ENCODE measurements around the gene PON2. TPM values are rescaled to one million over a fixed set of nuclear protein-coding genes. Genes with fewer than 3 reads are reported as not detected.

PON2 gene
- total and polyA plus RNA-seq, 2 donors (not counting 1 experiment from before 2014, with no cell fraction given) = 72.8 to 140 TPM

GRCh38 chr7:95472581-95473161 is 37.8 kb upstream of the PON2 start:
- peak; percentile 24 to 64 for DNase-seq (ENCODE audit: low read depth in 2 of 2)
- H3K27me3 ChIP-seq (ENCODE audit: control insufficient read depth, insufficient read depth, low read length) = no peaks in the 10 kb centered on the region
- no peak overlapping the region for H3K9ac ChIP-seq (ENCODE audit: insufficient read depth, low read length)
- H2AFZ ChIP-seq (ENCODE audit: low read length) = no peak overlapping the region
- H3K27ac ChIP-seq (ENCODE audit: insufficient read depth, low read length) = no peak overlapping the region
- H4K20me1 ChIP-seq (ENCODE audit: control insufficient read depth, extremely low read depth, insufficient read depth, low read length) = no peaks in the 10 kb centered on the region
- no peaks in the 10 kb centered on the region for H3K4me1 ChIP-seq (ENCODE audit: control insufficient read depth, extremely low read depth, insufficient read depth, low read length)
- H3K9me3 ChIP-seq (ENCODE audit: control insufficient read depth, insufficient read depth, low read depth, low read length) = no peaks in the 10 kb centered on the region
- H3K79me2 ChIP-seq (ENCODE audit: control insufficient read depth, insufficient read depth, low read length) = no peaks in the 10 kb centered on the region
- no peak overlapping the region for H3K4me2 ChIP-seq (ENCODE audit: extremely low read depth, insufficient read depth, low read length)
- TF ChIP-seq CTCF (conservative IDR thresholded peaks at IDR 0.05 in 1 of 2, IDR thresholded peaks at IDR 0.05 in 1 of 2; ENCODE audit: low read depth in 1 of 2, low read length in 2 of 2) (no peak), EZH2 (IDR thresholded peaks at IDR 0.05; ENCODE audit: low read length, missing control alignments) (no peak)
- no peaks in the 10 kb centered on the region for H3K36me3 ChIP-seq (ENCODE audit: control insufficient read depth, insufficient read depth, low read length)
- H3K4me3 ChIP-seq (replicated peaks in 1 of 4; ENCODE audit: control extremely low read depth in 1 of 4, insufficient read depth in 1 of 4, low read depth in 3 of 4, low read length in 4 of 4) = no peak overlapping the region

GRCh38 chr7:95471071-95471470 is 36.2 kb upstream of the PON2 start:
- Histone ChIP-seq H3K79me2 (ENCODE audit: control insufficient read depth, insufficient read depth, low read length) (no peaks in the 10 kb centered on the region), H3K36me3 (ENCODE audit: control insufficient read depth, insufficient read depth, low read length) (no peaks in the 10 kb centered on the region), H3K4me3 (replicated peaks in 1 of 4; ENCODE audit: control extremely low read depth in 1 of 4, insufficient read depth in 1 of 4, low read depth in 3 of 4, low read length in 4 of 4) (no peak overlapping the region), H3K4me2 (ENCODE audit: extremely low read depth, insufficient read depth, low read length) (no peak overlapping the region), H3K27me3 (ENCODE audit: control insufficient read depth, insufficient read depth, low read length) (no peaks in the 10 kb centered on the region), H3K4me1 (ENCODE audit: control insufficient read depth, extremely low read depth, insufficient read depth, low read length) (no peaks in the 10 kb centered on the region), H2AFZ (ENCODE audit: low read length) (no peak overlapping the region), H3K9me3 (ENCODE audit: control insufficient read depth, insufficient read depth, low read depth, low read length) (no peaks in the 10 kb centered on the region), H4K20me1 (ENCODE audit: control insufficient read depth, extremely low read depth, insufficient read depth, low read length) (no peaks in the 10 kb centered on the region), H3K9ac (ENCODE audit: insufficient read depth, low read length) (no peak overlapping the region), H3K27ac (ENCODE audit: insufficient read depth, low read length) (no peak overlapping the region)
- no peak for DNase-seq (ENCODE audit: low read depth in 2 of 2)
- no peak for TF ChIP-seq EZH2 (IDR thresholded peaks at IDR 0.05; ENCODE audit: low read length, missing control alignments)
- no peak for TF ChIP-seq CTCF (conservative IDR thresholded peaks at IDR 0.05 in 1 of 2, IDR thresholded peaks at IDR 0.05 in 1 of 2; ENCODE audit: low read depth in 1 of 2, low read length in 2 of 2)

GRCh38 chr7:95470452-95470851 is 35.6 kb upstream of the PON2 start:
- H3K9ac ChIP-seq (ENCODE audit: insufficient read depth, low read length) = no peak overlapping the region
- no peaks in the 10 kb centered on the region for H3K79me2 ChIP-seq (ENCODE audit: control insufficient read depth, insufficient read depth, low read length)
- H3K27ac ChIP-seq (ENCODE audit: insufficient read depth, low read length) = no peak overlapping the region
- H3K4me1 ChIP-seq (ENCODE audit: control insufficient read depth, extremely low read depth, insufficient read depth, low read length) = no peaks in the 10 kb centered on the region
- TF ChIP-seq EZH2 (IDR thresholded peaks at IDR 0.05; ENCODE audit: low read length, missing control alignments) (no peak), CTCF (conservative IDR thresholded peaks at IDR 0.05 in 1 of 2, IDR thresholded peaks at IDR 0.05 in 1 of 2; ENCODE audit: low read depth in 1 of 2, low read length in 2 of 2) (no peak)
- no peaks in the 10 kb centered on the region for H4K20me1 ChIP-seq (ENCODE audit: control insufficient read depth, extremely low read depth, insufficient read depth, low read length)
- H3K4me2 ChIP-seq (ENCODE audit: extremely low read depth, insufficient read depth, low read length) = no peak overlapping the region
- H3K27me3 ChIP-seq (ENCODE audit: control insufficient read depth, insufficient read depth, low read length) = no peaks in the 10 kb centered on the region
- no peaks in the 10 kb centered on the region for H3K9me3 ChIP-seq (ENCODE audit: control insufficient read depth, insufficient read depth, low read depth, low read length)
- H3K4me3 ChIP-seq (replicated peaks in 1 of 4; ENCODE audit: control extremely low read depth in 1 of 4, insufficient read depth in 1 of 4, low read depth in 3 of 4, low read length in 4 of 4) = no peak overlapping the region
- no peak overlapping the region for H2AFZ ChIP-seq (ENCODE audit: low read length)
- H3K36me3 ChIP-seq (ENCODE audit: control insufficient read depth, insufficient read depth, low read length) = no peaks in the 10 kb centered on the region
- DNase-seq (ENCODE audit: low read depth in 2 of 2) = peak; percentile 11 to 75
